ENCODE data around the gene METTL8.

DNA sequence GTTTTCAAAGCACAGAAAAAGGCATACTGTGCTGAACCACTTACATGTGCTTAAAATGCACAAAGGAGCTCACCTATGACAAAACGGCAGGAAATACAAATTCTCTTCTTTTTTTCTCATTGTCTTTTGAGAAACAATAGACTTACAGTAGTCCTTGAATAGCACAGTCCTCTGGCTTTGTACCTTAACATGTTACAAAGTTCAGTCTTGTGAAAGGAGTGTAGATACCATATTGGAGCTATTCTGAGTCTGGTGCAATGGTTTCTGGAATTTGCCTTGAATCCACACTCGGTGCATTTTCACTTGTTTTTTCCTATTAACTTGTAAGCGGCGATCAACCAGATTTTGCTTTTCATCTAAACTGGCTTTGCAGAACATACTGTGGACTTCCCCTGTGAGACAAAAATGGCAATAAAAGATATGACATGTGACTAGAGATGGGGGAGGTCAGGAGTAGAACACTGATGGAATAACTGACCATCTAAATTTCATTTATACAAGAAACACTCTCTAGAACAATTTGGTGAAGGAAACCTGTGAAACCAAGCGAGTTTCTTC is 109.7 kb downstream of the METTL8 start:
- TF ChIP-seq, protein P1, sequence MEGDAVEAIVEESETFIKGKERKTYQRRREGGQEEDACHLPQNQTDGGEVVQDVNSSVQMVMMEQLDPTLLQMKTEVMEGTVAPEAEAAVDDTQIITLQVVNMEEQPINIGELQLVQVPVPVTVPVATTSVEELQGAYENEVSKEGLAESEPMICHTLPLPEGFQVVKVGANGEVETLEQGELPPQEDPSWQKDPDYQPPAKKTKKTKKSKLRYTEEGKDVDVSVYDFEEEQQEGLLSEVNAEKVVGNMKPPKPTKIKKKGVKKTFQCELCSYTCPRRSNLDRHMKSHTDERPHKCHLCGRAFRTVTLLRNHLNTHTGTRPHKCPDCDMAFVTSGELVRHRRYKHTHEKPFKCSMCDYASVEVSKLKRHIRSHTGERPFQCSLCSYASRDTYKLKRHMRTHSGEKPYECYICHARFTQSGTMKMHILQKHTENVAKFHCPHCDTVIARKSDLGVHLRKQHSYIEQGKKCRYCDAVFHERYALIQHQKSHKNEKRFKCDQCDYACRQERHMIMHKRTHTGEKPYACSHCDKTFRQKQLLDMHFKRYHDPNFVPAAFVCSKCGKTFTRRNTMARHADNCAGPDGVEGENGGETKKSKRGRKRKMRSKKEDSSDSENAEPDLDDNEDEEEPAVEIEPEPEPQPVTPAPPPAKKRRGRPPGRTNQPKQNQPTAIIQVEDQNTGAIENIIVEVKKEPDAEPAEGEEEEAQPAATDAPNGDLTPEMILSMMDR (IDR thresholded peaks at IDR 0.05), result no peak
- no peak for TF ChIP-seq POLR2A (IDR thresholded peaks at IDR 0.05)

Data from thyroid gland (tissue), 4 donors.